Measurements from ENCODE around the gene HRAS.

- TF ChIP-seq, protein P1, sequence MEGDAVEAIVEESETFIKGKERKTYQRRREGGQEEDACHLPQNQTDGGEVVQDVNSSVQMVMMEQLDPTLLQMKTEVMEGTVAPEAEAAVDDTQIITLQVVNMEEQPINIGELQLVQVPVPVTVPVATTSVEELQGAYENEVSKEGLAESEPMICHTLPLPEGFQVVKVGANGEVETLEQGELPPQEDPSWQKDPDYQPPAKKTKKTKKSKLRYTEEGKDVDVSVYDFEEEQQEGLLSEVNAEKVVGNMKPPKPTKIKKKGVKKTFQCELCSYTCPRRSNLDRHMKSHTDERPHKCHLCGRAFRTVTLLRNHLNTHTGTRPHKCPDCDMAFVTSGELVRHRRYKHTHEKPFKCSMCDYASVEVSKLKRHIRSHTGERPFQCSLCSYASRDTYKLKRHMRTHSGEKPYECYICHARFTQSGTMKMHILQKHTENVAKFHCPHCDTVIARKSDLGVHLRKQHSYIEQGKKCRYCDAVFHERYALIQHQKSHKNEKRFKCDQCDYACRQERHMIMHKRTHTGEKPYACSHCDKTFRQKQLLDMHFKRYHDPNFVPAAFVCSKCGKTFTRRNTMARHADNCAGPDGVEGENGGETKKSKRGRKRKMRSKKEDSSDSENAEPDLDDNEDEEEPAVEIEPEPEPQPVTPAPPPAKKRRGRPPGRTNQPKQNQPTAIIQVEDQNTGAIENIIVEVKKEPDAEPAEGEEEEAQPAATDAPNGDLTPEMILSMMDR (conservative IDR thresholded peaks at IDR 0.05; ENCODE audit: low read depth, low read length) = no peak
- no peak for TF ChIP-seq EZH2 (IDR thresholded peaks at IDR 0.05; ENCODE audit: borderline replicate concordance, low read depth, low read length, poor library complexity, severe bottlenecking)
These were observed 20.6 kb upstream of the HRAS start for GRCh38 chr11:555780-556661.

All from A673 (cell line).